H9 (cell line): ENCODE measurements around the gene OSM. TPM values are rescaled to one million over a fixed set of nuclear protein-coding genes. Genes with fewer than 3 reads are reported as not detected.
A peak's percentile ranks its signal among the peaks of the same experiment; 100 is the strongest.

ENCODE experiments used
- DNase-seq: peaks from one replicate; pipeline ENCODE4 v3.0.0-alpha.2; 2017
- H2AFZ ChIP-seq: one replicate; pipeline ENCODE4 v1.6.1; 2013; ENCODE audit warnings: mild to moderate bottlenecking, low read length, control low read depth, moderate library complexity
- H2AK5ac ChIP-seq: 2 replicates; pipeline ENCODE4 v1.6.1; 2013; ENCODE audit warnings: low read length, control low read depth, mixed read lengths; ENCODE audit not compliant: insufficient read length
- H2BK120ac ChIP-seq: one replicate; pipeline ENCODE4 v1.6.1; 2013; ENCODE audit warnings: low read depth, mild to moderate bottlenecking, low read length, control low read depth, inconsistent platforms; ENCODE audit not compliant: poor library complexity, severe bottlenecking
- H2BK12ac ChIP-seq: 2 replicates; pipeline ENCODE4 v1.6.1; 2013; ENCODE audit warnings: low read length, control low read depth, mixed read lengths, low read depth; ENCODE audit not compliant: insufficient read length
- H2BK15ac ChIP-seq: 2 replicates; pipeline ENCODE4 v1.6.1; 2013; ENCODE audit warnings: low read depth, low read length, control low read depth
- H2BK20ac ChIP-seq: one replicate; pipeline ENCODE4 v1.6.1; 2013; ENCODE audit warnings: low read depth, mild to moderate bottlenecking, low read length, control low read depth, inconsistent platforms; ENCODE audit not compliant: poor library complexity, severe bottlenecking
- H2BK5ac ChIP-seq: 2 replicates; pipeline ENCODE4 v1.6.1; 2013; ENCODE audit warnings: low read length, control low read depth, mixed read lengths; ENCODE audit not compliant: insufficient read length
- H3K14ac ChIP-seq: 2 replicates; pipeline ENCODE4 v1.6.1; 2013; ENCODE audit warnings: low read length, control low read depth; ENCODE audit not compliant: insufficient read depth
- H3K18ac ChIP-seq: 2 replicates; pipeline ENCODE4 v1.6.1; 2013; ENCODE audit warnings: low read depth, mild to moderate bottlenecking, mixed read lengths, low read length, control low read depth; ENCODE audit not compliant: insufficient read length
- H3K23ac ChIP-seq: 2 replicates; pipeline ENCODE4 v1.6.1; 2013; ENCODE audit warnings: low read length, control low read depth, mixed read lengths, low read depth; ENCODE audit not compliant: insufficient read length
- H3K23me2 ChIP-seq: 2 replicates; pipeline ENCODE4 v1.6.1; 2013; ENCODE audit warnings: low read depth, mild to moderate bottlenecking, mixed read lengths, low read length, control low read depth; ENCODE audit not compliant: insufficient read length, poor library complexity, severe bottlenecking
- H3K27ac ChIP-seq: 2 replicates; pipeline ENCODE4 v1.5.1; 2013; ENCODE audit warnings: low read length, control low read depth, mixed read lengths, low read depth; ENCODE audit not compliant: insufficient read length
- H3K27me3 ChIP-seq: 2 replicates; pipeline ENCODE4 v1.6.1; 2013; ENCODE audit warnings: low read length, control low read depth, inconsistent platforms; ENCODE audit not compliant: insufficient read depth
- H3K4ac ChIP-seq: 2 replicates; pipeline ENCODE4 v1.6.1; 2013; ENCODE audit warnings: low read depth, mild to moderate bottlenecking, control low read depth, inconsistent platforms, low read length, moderate library complexity
- H3K4me1 ChIP-seq: 2 replicates; pipeline ENCODE4 v1.6.1; 2013; ENCODE audit warnings: low read length, control low read depth, inconsistent platforms; ENCODE audit not compliant: insufficient read depth
- H3K4me2 ChIP-seq: 2 replicates; pipeline ENCODE4 v1.6.1; 2013; ENCODE audit warnings: low read length, control low read depth, mixed read lengths; ENCODE audit not compliant: insufficient read length, insufficient read depth
- H3K56ac ChIP-seq: 2 replicates; pipeline ENCODE4 v1.6.1; 2013; ENCODE audit warnings: low read depth, mild to moderate bottlenecking, mixed read lengths, low read length, control low read depth; ENCODE audit not compliant: insufficient read length
- H3K79me1 ChIP-seq: 2 replicates; pipeline ENCODE4 v1.6.1; 2013; ENCODE audit warnings: low read depth, mild to moderate bottlenecking, moderate library complexity, low read length, control low read depth, inconsistent platforms; ENCODE audit not compliant: insufficient read depth, poor library complexity, severe bottlenecking
- H3K79me2 ChIP-seq: 2 replicates; pipeline ENCODE4 v1.6.1; 2013; ENCODE audit warnings: low read length, control low read depth, inconsistent platforms; ENCODE audit not compliant: insufficient read depth
- H3K9ac ChIP-seq: 2 replicates; pipeline ENCODE4 v1.6.1; 2013; ENCODE audit warnings: low read length, control low read depth, mixed read lengths; ENCODE audit not compliant: insufficient read length; ENCODE audit errors: extremely low read depth
- H3K9me3 ChIP-seq: one replicate; pipeline ENCODE4 v1.6.1; 2013; ENCODE audit warnings: low read depth, low read length, inconsistent platforms; ENCODE audit not compliant: control insufficient read depth
- H3T11ph ChIP-seq: one replicate; pipeline ENCODE4 v1.6.1; 2013; ENCODE audit warnings: mild to moderate bottlenecking, low read length, control low read depth, inconsistent platforms
- H4K20me1 ChIP-seq: one replicate; pipeline ENCODE4 v1.6.1; 2013; ENCODE audit not compliant: control insufficient read depth, insufficient read length, insufficient read depth
- H4K5ac ChIP-seq: 2 replicates; pipeline ENCODE4 v1.6.1; 2013; ENCODE audit warnings: low read depth, mild to moderate bottlenecking, mixed read lengths, low read length, control low read depth; ENCODE audit not compliant: insufficient read length
- H4K8ac ChIP-seq: replicated peaks from 2 replicates; pipeline ENCODE4 v1.6.1; 2013; ENCODE audit warnings: low read length, control low read depth, mixed read lengths, low read depth; ENCODE audit not compliant: insufficient read length
- H4K91ac ChIP-seq: 2 replicates; pipeline ENCODE4 v1.6.1; 2013; ENCODE audit warnings: low read depth, mild to moderate bottlenecking, moderate library complexity, mixed read lengths, low read length, control low read depth; ENCODE audit not compliant: insufficient read length
- H3K27ac Mint-ChIP-seq, 3 experiments: 2 replicates in 2 of 3; 3 replicates in 1 of 3; pipeline ENCODE4 v1.8.0; 2020 to 2021; ENCODE audit warnings: mixed read lengths in 3 of 3, mild to moderate bottlenecking in 1 of 3, moderate library complexity in 1 of 3
- H3K27me3 Mint-ChIP-seq: 2 replicates; pipeline ENCODE4 v1.8.0; 2021; ENCODE audit warnings: low read depth, mild to moderate bottlenecking, moderate library complexity, mixed read lengths
- H3K36me3 Mint-ChIP-seq, 3 experiments: 2 replicates in 2 of 3; 3 replicates in 1 of 3; pipeline ENCODE4 v1.8.0; 2020 to 2021; ENCODE audit warnings: low read depth in 3 of 3, mixed read lengths in 3 of 3; ENCODE audit not compliant: insufficient read depth in 1 of 3
- H3K4me1 Mint-ChIP-seq, 2 experiments: 2 replicates each; pipeline ENCODE4 v1.8.0; 2020; ENCODE audit warnings: mixed read lengths in 2 of 2
- H3K4me3 Mint-ChIP-seq, 2 experiments: 2 replicates in 1 of 2; 3 replicates in 1 of 2; pipeline ENCODE4 v1.8.0; 2020 to 2021; ENCODE audit warnings: mild to moderate bottlenecking in 2 of 2, mixed read lengths in 2 of 2, moderate library complexity in 1 of 2
- H3K9me3 Mint-ChIP-seq, 2 experiments: 2 replicates in 1 of 2; 3 replicates in 1 of 2; pipeline ENCODE4 v1.8.0; 2020; ENCODE audit warnings: mild to moderate bottlenecking in 2 of 2, mixed read lengths in 2 of 2, moderate library complexity in 1 of 2
- CTCF ChIP-seq: fragments of 200-600 bp; sonication (generic); conservative IDR thresholded peaks from 3 replicates; pipeline ENCODE4 v1.8.0; 2021; ENCODE audit warnings: antibody characterized with exemption, mild to moderate bottlenecking
- whole genome bisulfite sequencing: extraction: QIAGEN DNeasy Blood & Tissue Kit; methylation state at CpG from one replicate; pipeline ENCODE4 v1.1.7; 2013; ENCODE audit warnings: missing lambda C conversion rate, low lambda C conversion rate, mixed read lengths; ENCODE audit not compliant: insufficient read length; ENCODE audit errors: extremely low coverage; 5-methylcytosine and 5-hydroxymethylcytosine counted together
- total RNA-seq: library from RNA; stranded (reverse); gene quantifications from 2 replicates; pipeline ENCODE4 v1.2.1, GENCODE V29; 2021

OSM gene
- total RNA-seq, 1 experiment from 2014 or later, result not detected

GRCh38 chr22:30245985-30246813 is 20.5 kb downstream of the OSM start, which contains the start of gene LIF:
LIF (minus strand) TSS chr22:30246759; CDS start chr22:30246695, 64 bp downstream.
- Histone ChIP-seq H3K4me1 (no peaks in the 10 kb centered on the region), H3T11ph (no peak within 1 kb of the TSS), H3K9me3 (no peaks in the 10 kb centered on the region), H2AK5ac (no peak within 1 kb of the TSS), H3K27ac (no peak within 1 kb of the TSS), H2BK15ac (no peak within 1 kb of the TSS), H4K8ac (no peak within 1 kb of the TSS), H3K23me2 (peaks cover 9% of the 10 kb centered on the region), H2BK120ac (no peak within 1 kb of the TSS), H3K27me3 (no peaks in the 10 kb centered on the region), H3K9ac (no peak within 1 kb of the TSS), H3K79me1 (no peaks in the 10 kb centered on the region), H3K4ac (no peak within 1 kb of the TSS; the same call in 1 of the 2 replicates), H3K4me2 (peak within 1 kb of the TSS; percentile 78), H3K56ac (no peak within 1 kb of the TSS), H3K18ac (peak within 1 kb of the TSS; percentile 31), H3K14ac (no peak within 1 kb of the TSS; the same call in 1 of the 2 replicates), H3K79me2 (no peaks in the 10 kb centered on the region), H3K23ac (no peak within 1 kb of the TSS), H2BK5ac (no peak within 1 kb of the TSS), H4K20me1 (peaks cover 3% of the 10 kb centered on the region), H2BK12ac (no peak within 1 kb of the TSS), H2BK20ac (no peak within 1 kb of the TSS), H2AFZ (no peak within 1 kb of the TSS), H4K5ac (no peak within 1 kb of the TSS), H4K91ac (no peak within 1 kb of the TSS)
- peak within 1 kb of the TSS in 1 of 3 experiments; percentile 77; a peak in 2 of 7 replicates for H3K27ac Mint-ChIP-seq
- H3K9me3 Mint-ChIP-seq, result no peaks in the 10 kb centered on the region
- H3K36me3 Mint-ChIP-seq, result peaks cover 0 to 12% (median 7%) of the 10 kb centered on the region in 3 experiments; a peak in 4 of 7 replicates
- peaks cover 9% of the 10 kb centered on the region for H3K27me3 Mint-ChIP-seq
- no peak; the same call in 2 of the 3 replicates for TF ChIP-seq CTCF
- H3K4me1 Mint-ChIP-seq, result peaks cover 28% of the 10 kb centered on the region in 2 experiments
- no CpG with 5 or more reads among the region's 64 CpGs for WGBS
- H3K4me3 Mint-ChIP-seq, result peak within 1 kb of the TSS; percentile 88 to 89
- DNase-seq, result peak; percentile 56
